ENCODE data around the gene EFNA1. TPM values are rescaled to one million over a fixed set of nuclear protein-coding genes. Genes with fewer than 3 reads are reported as not detected.

Gene EFNA1
- total and polyA plus RNA-seq, 2 of the 13 experiments (the other 11 are each of a cell fraction or from before 2014, with no cell fraction given), result 81.8 to 874 TPM

- no peak for TF ChIP-seq KDM2A (CRISPR knock-in tag; IDR thresholded peaks at IDR 0.05; ENCODE audit: borderline replicate concordance, low read depth)
- TF ChIP-seq SP1 (IDR thresholded peaks at IDR 0.05), result no peak
- no peak for TF ChIP-seq SP1 (CRISPR knock-in tag; IDR thresholded peaks at IDR 0.05)
- TF ChIP-seq PITX1 (CRISPR knock-in tag; IDR thresholded peaks at IDR 0.05), result no peak
- TF ChIP-seq ARNT (IDR thresholded peaks at IDR 0.05), result no peak
- no peak for TF ChIP-seq HOXA7 (CRISPR knock-in tag; IDR thresholded peaks at IDR 0.05)
- TF ChIP-seq ZNF121 (CRISPR knock-in tag; IDR thresholded peaks at IDR 0.05), result no peak
- no peak for TF ChIP-seq STAT5B (CRISPR knock-in tag; IDR thresholded peaks at IDR 0.05)
- TF ChIP-seq ZNF724P (CRISPR knock-in tag; IDR thresholded peaks at IDR 0.05; ENCODE audit: borderline replicate concordance), result no peak
- no peak for TF ChIP-seq ZNF709 (CRISPR knock-in tag; IDR thresholded peaks at IDR 0.05)
- TF ChIP-seq SOX5 (CRISPR knock-in tag; IDR thresholded peaks at IDR 0.05; ENCODE audit: borderline replicate concordance), result no peak
- TF ChIP-seq U2AF2 (IDR thresholded peaks at IDR 0.05; ENCODE audit: low read depth, low read length), result no peak
- TF ChIP-seq ARID5B (CRISPR knock-in tag; IDR thresholded peaks at IDR 0.05), result no peak
- 0 out of 2 replicates have a peak, but pooled peaks have one; percentile 20 for TF ChIP-seq ZNF687 (CRISPR knock-in tag; IDR thresholded peaks at IDR 0.05)
- TF ChIP-seq RFX3 (CRISPR knock-in tag; IDR thresholded peaks at IDR 0.05), result no peak
- TF ChIP-seq ZNF639 (CRISPR knock-in tag; conservative IDR thresholded peaks at IDR 0.05), result no peak
- no peak for TF ChIP-seq CEBPG (CRISPR knock-in tag; IDR thresholded peaks at IDR 0.05)
- TF ChIP-seq KDM1A (CRISPR knock-in tag; IDR thresholded peaks at IDR 0.05), result no peak
- no peak for TF ChIP-seq FOXP1 (IDR thresholded peaks at IDR 0.05)
- TF ChIP-seq FOXP1 (CRISPR knock-in tag; IDR thresholded peaks at IDR 0.05), result peak; percentile 20; the same call in 1 of the 2 replicates
- no peak for TF ChIP-seq ZBTB21 (CRISPR knock-in tag; IDR thresholded peaks at IDR 0.05)
- no peak for TF ChIP-seq FUBP1 (CRISPR knock-in tag; IDR thresholded peaks at IDR 0.05; ENCODE audit: borderline replicate concordance)
Measured at GRCh38 chr1:155176544-155177071, 48.9 kb downstream of the EFNA1 start (continued).

All from HepG2 (cell line).